Uterus (tissue), 2 donors: Measurements from ENCODE around the gene SPP1.

Experiments
- CTCF ChIP-seq, 4 experiments: fragments of 200-600 bp in 2 of 4; fragments of 450-650 bp in 2 of 4; sonication (generic) in 2 of 4; IDR thresholded peaks; one replicate each; pipeline ENCODE4 v1.5.1; 2016 to 2019; ENCODE audit warnings: antibody characterized with exemption in 4 of 4, mild to moderate bottlenecking in 2 of 4, moderate library complexity in 1 of 4
- POLR2A ChIP-seq, 2 donors: fragments of 450-650 bp; IDR thresholded peaks; one replicate each; pipeline ENCODE4 v1.6.1; 2016; ENCODE audit warnings: antibody characterized with exemption in 2 of 2, mild to moderate bottlenecking in 1 of 2, moderate library complexity in 1 of 2

DNA sequence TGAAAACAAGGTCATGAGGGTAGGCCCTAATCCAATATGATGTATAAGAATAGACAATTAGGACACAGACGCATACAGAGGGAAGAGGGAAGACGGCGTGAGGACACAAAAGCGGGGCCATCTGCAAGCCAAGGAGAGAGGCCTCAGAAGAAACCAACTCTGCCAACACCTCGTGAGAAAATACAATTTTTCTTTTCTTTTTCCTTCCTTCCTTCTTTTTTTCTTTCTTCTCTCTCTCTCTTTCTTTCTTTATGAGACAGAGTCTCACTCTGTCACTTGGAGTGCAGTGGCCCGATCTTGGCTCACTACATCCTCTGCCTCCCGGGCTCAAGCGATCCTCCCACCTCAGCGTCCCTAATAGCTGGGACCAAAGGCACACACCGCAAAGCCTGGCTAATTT, 30.4 kb downstream of the SPP1 start:
- no peak for TF ChIP-seq CTCF (IDR thresholded peaks at IDR 0.05)
- TF ChIP-seq POLR2A (IDR thresholded peaks at IDR 0.05), result no peak
